ENCODE data around the gene CCDC27.

CCDC27 gene

DNA sequence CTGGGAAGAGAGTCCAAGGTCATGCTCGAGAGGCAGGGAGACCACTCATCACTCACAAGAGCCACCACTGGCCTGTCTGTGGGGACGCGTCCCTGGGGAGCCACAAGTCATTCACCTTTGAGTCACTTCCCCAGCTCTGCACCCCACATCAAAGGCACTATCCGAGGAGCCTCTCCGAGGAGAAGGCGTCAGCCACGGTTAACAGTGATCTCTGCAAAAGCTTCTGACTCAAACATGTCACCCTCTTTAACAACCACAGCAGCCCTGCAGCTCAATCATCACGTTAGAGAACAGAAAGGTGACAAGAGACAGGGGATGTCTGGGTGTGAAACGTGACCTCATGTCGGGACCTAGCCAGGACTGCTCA lies 35.1 kb downstream of the CCDC27 start:
- DNase-seq (ENCODE audit: low read depth, low spot score) = no peak
- Histone ChIP-seq H3K9me3 (ENCODE audit: insufficient read depth, low read length) (no peaks in the 10 kb centered on the region), H3K27me3 (ENCODE audit: insufficient read depth, insufficient read length) (no peaks in the 10 kb centered on the region), H3K9ac (ENCODE audit: insufficient read length, low read depth) (no peak overlapping the region), H3K4me3 (ENCODE audit: insufficient read length, low read depth) (no peak overlapping the region), H3K36me3 (ENCODE audit: insufficient read depth, insufficient read length, low read length) (peaks cover 79% of the 10 kb centered on the region), H3K4me1 (ENCODE audit: insufficient read depth, insufficient read length) (peaks cover 11% of the 10 kb centered on the region)
- TF ChIP-seq ZNF274 (IDR thresholded peaks at IDR 0.05; ENCODE audit: low read depth, low read length) (no peak), SUZ12 (IDR thresholded peaks at IDR 0.05; ENCODE audit: extremely low read depth, insufficient read depth, insufficient read length) (no peak), YY1 (IDR thresholded peaks at IDR 0.05; ENCODE audit: insufficient read depth, insufficient read length) (no peak)

GRCh38 chr1:3787745-3788605 lies 35.7 kb downstream of the CCDC27 start:
- Histone ChIP-seq H3K4me3 (ENCODE audit: insufficient read length, low read depth) (no peak overlapping the region), H3K4me1 (ENCODE audit: insufficient read depth, insufficient read length) (peaks cover 11% of the 10 kb centered on the region), H3K9me3 (ENCODE audit: insufficient read depth, low read length) (no peaks in the 10 kb centered on the region)

GRCh38 chr1:3788756-3789420 lies 36.6 kb downstream of the CCDC27 start:
- Histone ChIP-seq H3K4me3 (ENCODE audit: insufficient read length, low read depth) (no peak overlapping the region), H3K9ac (ENCODE audit: insufficient read length, low read depth) (no peak overlapping the region), H3K36me3 (ENCODE audit: insufficient read depth, insufficient read length, low read length) (peaks cover 68% of the 10 kb centered on the region), H3K4me1 (ENCODE audit: insufficient read depth, insufficient read length) (peaks cover 11% of the 10 kb centered on the region), H3K9me3 (ENCODE audit: insufficient read depth, low read length) (no peaks in the 10 kb centered on the region), H3K27me3 (ENCODE audit: insufficient read depth, insufficient read length) (no peaks in the 10 kb centered on the region)
- no peak for DNase-seq (ENCODE audit: low read depth, low spot score)
- TF ChIP-seq SUZ12 (IDR thresholded peaks at IDR 0.05; ENCODE audit: extremely low read depth, insufficient read depth, insufficient read length) = no peak
- TF ChIP-seq YY1 (IDR thresholded peaks at IDR 0.05; ENCODE audit: insufficient read depth, insufficient read length) = no peak
- no peak for TF ChIP-seq ZNF274 (IDR thresholded peaks at IDR 0.05; ENCODE audit: low read depth, low read length)

More at GRCh38 chr1:3787745-3788605, 35.7 kb downstream of the CCDC27 start:
- Histone ChIP-seq H3K9ac (ENCODE audit: insufficient read length, low read depth) (no peak overlapping the region), H3K27me3 (ENCODE audit: insufficient read depth, insufficient read length) (no peaks in the 10 kb centered on the region), H3K36me3 (ENCODE audit: insufficient read depth, insufficient read length, low read length) (peaks cover 77% of the 10 kb centered on the region)
- TF ChIP-seq ZNF274 (IDR thresholded peaks at IDR 0.05; ENCODE audit: low read depth, low read length) = no peak
- no peak for DNase-seq (ENCODE audit: low read depth, low spot score)

GRCh38 chr1:3789421-3790300 lies 37.4 kb downstream of the CCDC27 start:
- Histone ChIP-seq H3K9ac (ENCODE audit: insufficient read length, low read depth) (no peak overlapping the region), H3K27me3 (ENCODE audit: insufficient read depth, insufficient read length) (no peaks in the 10 kb centered on the region), H3K4me1 (ENCODE audit: insufficient read depth, insufficient read length) (peaks cover 11% of the 10 kb centered on the region), H3K9me3 (ENCODE audit: insufficient read depth, low read length) (no peaks in the 10 kb centered on the region), H3K4me3 (ENCODE audit: insufficient read length, low read depth) (no peak overlapping the region), H3K36me3 (ENCODE audit: insufficient read depth, insufficient read length, low read length) (peaks cover 60% of the 10 kb centered on the region)
- no peak for TF ChIP-seq ZNF274 (IDR thresholded peaks at IDR 0.05; ENCODE audit: low read depth, low read length)
- no peak for TF ChIP-seq SUZ12 (IDR thresholded peaks at IDR 0.05; ENCODE audit: extremely low read depth, insufficient read depth, insufficient read length)
- no peak for TF ChIP-seq YY1 (IDR thresholded peaks at IDR 0.05; ENCODE audit: insufficient read depth, insufficient read length)
- no peak for DNase-seq (ENCODE audit: low read depth, low spot score)

DNA sequence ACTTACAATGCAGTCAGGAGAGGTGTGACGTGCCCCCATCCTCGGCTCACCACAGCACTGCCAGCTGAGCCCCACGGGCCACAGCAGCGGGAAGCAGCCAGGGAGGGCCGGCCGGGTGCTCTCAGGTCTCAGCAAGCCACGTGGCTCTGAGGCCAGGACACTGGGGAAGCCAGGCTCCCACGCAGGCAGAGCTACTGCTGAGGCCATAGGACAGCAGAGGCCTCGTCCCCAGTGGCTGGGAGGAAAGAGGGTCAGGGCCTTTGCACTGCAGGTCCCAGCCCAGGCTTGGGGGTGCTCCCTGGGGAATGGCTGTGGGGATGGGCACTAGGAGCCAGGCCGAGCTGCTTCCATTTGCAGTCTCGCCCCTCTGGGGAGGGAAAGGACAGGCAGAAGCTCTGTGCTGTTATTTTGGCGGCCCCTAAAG lies 38.3 kb downstream of the CCDC27 start:
- TF ChIP-seq YY1 (IDR thresholded peaks at IDR 0.05; ENCODE audit: insufficient read depth, insufficient read length) (no peak), ZNF274 (IDR thresholded peaks at IDR 0.05; ENCODE audit: low read depth, low read length) (no peak), SUZ12 (IDR thresholded peaks at IDR 0.05; ENCODE audit: extremely low read depth, insufficient read depth, insufficient read length) (no peak)
- H3K4me3 ChIP-seq (ENCODE audit: insufficient read length, low read depth) = no peak overlapping the region
- DNase-seq (ENCODE audit: low read depth, low spot score) = no peak
- H3K9me3 ChIP-seq (ENCODE audit: insufficient read depth, low read length) = no peaks in the 10 kb centered on the region
- H3K4me1 ChIP-seq (ENCODE audit: insufficient read depth, insufficient read length) = peaks cover 10% of the 10 kb centered on the region
- peaks cover 52% of the 10 kb centered on the region for H3K36me3 ChIP-seq (ENCODE audit: insufficient read depth, insufficient read length, low read length)
- H3K27me3 ChIP-seq (ENCODE audit: insufficient read depth, insufficient read length) = no peaks in the 10 kb centered on the region
- no peak overlapping the region for H3K9ac ChIP-seq (ENCODE audit: insufficient read length, low read depth)

- Histone ChIP-seq H3K4me1 (ENCODE audit: insufficient read depth, insufficient read length) (peaks cover 10% of the 10 kb centered on the region), H3K9ac (ENCODE audit: insufficient read length, low read depth) (no peak overlapping the region), H3K4me3 (ENCODE audit: insufficient read length, low read depth) (no peak overlapping the region), H3K9me3 (ENCODE audit: insufficient read depth, low read length) (no peaks in the 10 kb centered on the region), H3K36me3 (ENCODE audit: insufficient read depth, insufficient read length, low read length) (peaks cover 52% of the 10 kb centered on the region), H3K27me3 (ENCODE audit: insufficient read depth, insufficient read length) (no peaks in the 10 kb centered on the region)
- DNase-seq (ENCODE audit: low read depth, low spot score) = no peak
- no peak for TF ChIP-seq SUZ12 (IDR thresholded peaks at IDR 0.05; ENCODE audit: extremely low read depth, insufficient read depth, insufficient read length)
- no peak for TF ChIP-seq ZNF274 (IDR thresholded peaks at IDR 0.05; ENCODE audit: low read depth, low read length)
- no peak for TF ChIP-seq YY1 (IDR thresholded peaks at IDR 0.05; ENCODE audit: insufficient read depth, insufficient read length)
Measured at GRCh38 chr1:3790952-3791351, 38.7 kb downstream of the CCDC27 start.

Data from NT2/D1 (cell line).